ENCODE data around the gene ACOXL. TPM values are rescaled to one million over a fixed set of nuclear protein-coding genes. Genes with fewer than 3 reads are reported as not detected.

Gene ACOXL
- total and polyA plus RNA-seq, 9 of the 15 experiments (the other 6 are each of a cell fraction or from before 2014, with no cell fraction given) = 0.31 to 0.56 TPM; not detected in 7

GRCh38 chr2:110904116-110904778, 171.9 kb downstream of the ACOXL start:
- ChIA-PET POLR2A (no interaction called here), CTCF (ENCODE audit: low intra/inter-chr PET ratio) (no interaction called here)
- DNase-seq (ENCODE audit: extremely low read depth in 1 of 4, low spot score in 3 of 4) = no peak
- H3K27ac ChIP-seq (ENCODE audit: extremely low read depth, low read depth, low read length) = no peak overlapping the region
- no peaks in the 10 kb centered on the region for H3K9me3 ChIP-seq (replicated peaks; ENCODE audit: control insufficient read depth, insufficient read depth, low read depth, low read length)
- H2AFZ ChIP-seq (ENCODE audit: low read depth, low read length) = no peak overlapping the region
- no peak overlapping the region for H3K4me3 ChIP-seq
- no TSS peak for BruUV-seq (replicated peaks)
- H3K36me3 ChIP-seq (ENCODE audit: control insufficient read depth, insufficient read depth, low read length) = no peaks in the 10 kb centered on the region
- H3K4me2 ChIP-seq (ENCODE audit: insufficient read depth, low read length) = no peak overlapping the region
- TF ChIP-seq ZBTB7A (IDR thresholded peaks at IDR 0.05; ENCODE audit: borderline replicate concordance, control insufficient read depth, low read depth, low read length) = no peak
- 0 out of 2 replicates have a peak, but pooled peaks have one; percentile 9 for TF ChIP-seq NFIC (IDR thresholded peaks at IDR 0.05)
- FAIRE-seq = no peak
- no peak for ATAC-seq
- H3K9me1 ChIP-seq (ENCODE audit: control insufficient read depth, insufficient read depth, low read length) = no peaks in the 10 kb centered on the region
- peaks cover 0 to 19% of the 10 kb centered on the region in 2 experiments; a peak in 4 of 5 replicates for H3K27me3 ChIP-seq (ENCODE audit: control insufficient read depth in 2 of 2, insufficient read depth in 2 of 2, low read length in 2 of 2)
- in situ Hi-C loops (cut with MboI) = no loop called here
- no peak overlapping the region for H3K9ac ChIP-seq (ENCODE audit: insufficient read depth in 1 of 2, low read depth in 2 of 2, low read length in 2 of 2)
- intact Hi-C loops (cut with micrococcal nuclease) = no loop called here
- no peaks in the 10 kb centered on the region for H3K4me1 ChIP-seq (replicated peaks in 1 of 2; ENCODE audit: control insufficient read depth in 2 of 2, insufficient read depth in 2 of 2, low read length in 2 of 2)
- no peaks in the 10 kb centered on the region for H4K20me1 ChIP-seq (replicated peaks; ENCODE audit: control insufficient read depth, insufficient read depth, low read length)
- WGBS (ENCODE audit: insufficient coverage, low coverage, missing lambda C conversion rate) = 2% methylated on average over 5 of the region's 5 CpGs
- H3K79me2 ChIP-seq (ENCODE audit: control insufficient read depth, insufficient read depth, low read length) = no peaks in the 10 kb centered on the region

DNA sequence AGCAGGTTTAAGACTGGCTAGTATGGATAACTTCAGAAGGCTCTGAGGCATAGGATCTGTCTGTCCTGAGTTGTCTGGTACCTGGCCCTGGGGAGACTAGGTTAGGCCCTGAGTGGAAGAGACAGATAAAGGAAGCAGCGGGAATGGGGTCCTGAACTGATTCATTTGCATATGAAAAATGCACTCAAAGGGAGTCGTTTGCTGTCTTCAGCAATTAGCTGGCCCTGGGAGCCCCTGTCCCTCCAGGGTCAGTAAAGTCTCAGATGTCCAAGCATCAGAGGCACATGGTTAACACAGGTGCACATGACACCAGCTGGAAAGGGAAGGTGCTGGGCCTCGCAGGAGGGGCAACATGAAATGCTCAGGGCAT, 172.4 kb downstream of the ACOXL start:
- Histone ChIP-seq H4K20me1 (replicated peaks; ENCODE audit: control insufficient read depth, insufficient read depth, low read length) (no peaks in the 10 kb centered on the region), H3K4me2 (ENCODE audit: insufficient read depth, low read length) (no peak overlapping the region), H3K9me3 (replicated peaks; ENCODE audit: control insufficient read depth, insufficient read depth, low read depth, low read length) (no peaks in the 10 kb centered on the region), H3K36me3 (ENCODE audit: control insufficient read depth, insufficient read depth, low read length) (no peaks in the 10 kb centered on the region), H3K4me3 (no peak overlapping the region), H3K4me1 (replicated peaks in 1 of 2; ENCODE audit: control insufficient read depth in 2 of 2, insufficient read depth in 2 of 2, low read length in 2 of 2) (no peaks in the 10 kb centered on the region), H3K9me1 (ENCODE audit: control insufficient read depth, insufficient read depth, low read length) (no peaks in the 10 kb centered on the region), H3K79me2 (ENCODE audit: control insufficient read depth, insufficient read depth, low read length) (no peaks in the 10 kb centered on the region), H3K9ac (ENCODE audit: insufficient read depth in 1 of 2, low read depth in 2 of 2, low read length in 2 of 2) (no peak overlapping the region), H2AFZ (ENCODE audit: low read depth, low read length) (no peak overlapping the region), H3K27me3 (ENCODE audit: control insufficient read depth in 2 of 2, insufficient read depth in 2 of 2, low read length in 2 of 2) (peaks cover 0 to 19% of the 10 kb centered on the region in 2 experiments; a peak in 4 of 5 replicates), H3K27ac (ENCODE audit: extremely low read depth, low read depth, low read length) (no peak overlapping the region)
- CTCF ChIA-PET (ENCODE audit: low intra/inter-chr PET ratio) = no interaction called here
- POLR2A ChIA-PET = no interaction called here
- BruUV-seq (replicated peaks) = no TSS peak
- intact Hi-C loops (cut with micrococcal nuclease) = no loop called here
- FAIRE-seq (no peak), DNase-seq (ENCODE audit: extremely low read depth in 1 of 4, low spot score in 3 of 4) (no peak), ATAC-seq (no peak)
- TF ChIP-seq CBX3 (IDR thresholded peaks at IDR 0.05; ENCODE audit: borderline replicate concordance in 1 of 2, low read length in 2 of 2) (no peak), NR4A1 (CRISPR knock-in tag; IDR thresholded peaks at IDR 0.05) (no peak), NR4A1 (tag; IDR thresholded peaks at IDR 0.05) (no peak), TAF15 (IDR thresholded peaks at IDR 0.05; ENCODE audit: low read depth, low read length) (no peak)
- in situ Hi-C loops (cut with MboI) = no loop called here
- 0% methylated on average over 3 of the region's 3 CpGs for WGBS (ENCODE audit: insufficient coverage, low coverage, missing lambda C conversion rate)

All from K562 (cell line).